Liver (tissue), 9 donors: ENCODE data around the gene CBFB. TPM values are rescaled to one million over a fixed set of nuclear protein-coding genes. Genes with fewer than 3 reads are reported as not detected.

Experiments used
- DNase-seq: peaks from one replicate; pipeline ENCODE4 v3.0.0-alpha.2; 2017; ENCODE audit warnings: low spot score
- H3K27ac ChIP-seq, 2 donors: one replicate each; pipeline ENCODE4 v1.7.0; 2013; ENCODE audit warnings: inconsistent platforms in 2 of 2, low read length in 2 of 2, control low read depth in 1 of 2, low read depth in 1 of 2, mild to moderate bottlenecking in 1 of 2
- H3K27me3 ChIP-seq, 4 donors: one replicate each; pipeline versions ENCODE4 v1.6.1 to v1.7.0; 2013; ENCODE audit warnings: low read length in 3 of 4, inconsistent platforms in 1 of 4, mild to moderate bottlenecking in 1 of 4, moderate library complexity in 1 of 4; ENCODE audit not compliant: control insufficient read depth in 4 of 4, insufficient read depth in 4 of 4
- H3K36me3 ChIP-seq, 4 donors: one replicate each; pipeline versions ENCODE4 v1.6.1 to v1.7.0; 2013; ENCODE audit warnings: low read length in 3 of 4, mild to moderate bottlenecking in 3 of 4, low read depth in 1 of 4, moderate library complexity in 1 of 4; ENCODE audit not compliant: control insufficient read depth in 4 of 4, insufficient read depth in 3 of 4
- H3K4me1 ChIP-seq, 4 donors: one replicate each; pipeline versions ENCODE4 v1.6.1 to v1.7.0; 2013; ENCODE audit warnings: low read length in 3 of 4, mild to moderate bottlenecking in 3 of 4, moderate library complexity in 1 of 4; ENCODE audit not compliant: control insufficient read depth in 4 of 4, insufficient read depth in 4 of 4
- H3K4me3 ChIP-seq, 3 donors: one replicate each; pipeline versions ENCODE4 v1.6.1 to v1.7.0; 2013; ENCODE audit warnings: low read length in 3 of 3, control low read depth in 1 of 3, low read depth in 1 of 3, mild to moderate bottlenecking in 1 of 3
- H3K9ac ChIP-seq, 2 donors: one replicate each; pipeline ENCODE4 v1.7.0; 2013; ENCODE audit warnings: low read length in 2 of 2, mild to moderate bottlenecking in 2 of 2, moderate library complexity in 2 of 2, control low read depth in 1 of 2, low read depth in 1 of 2
- H3K9me3 ChIP-seq, 4 donors: one replicate each; pipeline versions ENCODE4 v1.6.1 to v1.7.0; 2013; ENCODE audit warnings: low read length in 3 of 4; ENCODE audit not compliant: control insufficient read depth in 4 of 4
- ATF3 ChIP-seq: IDR thresholded peaks from 2 replicates; pipeline ENCODE4 v1.6.1; 2016; ENCODE audit warnings: antibody characterized with exemption
- CTCF ChIP-seq: fragments of 150-350 bp; IDR thresholded peaks from 2 replicates; pipeline ENCODE4 v1.5.1; 2017; ENCODE audit warnings: improper control_type of control experiment, low read depth, low read length; ENCODE audit not compliant: missing input control
- EGR1 ChIP-seq, 2 donors: IDR thresholded peaks; 2 replicates each; pipeline ENCODE4 v1.6.1; 2016 to 2018; ENCODE audit warnings: antibody characterized with exemption in 2 of 2, low read depth in 2 of 2
- FOXA1 ChIP-seq: IDR thresholded peaks from 2 replicates; pipeline ENCODE4 v1.6.1; 2016; ENCODE audit warnings: antibody characterized with exemption
- FOXA2 ChIP-seq: IDR thresholded peaks from 2 replicates; pipeline ENCODE4 v1.6.1; 2016; ENCODE audit warnings: antibody characterized with exemption
- GABPA ChIP-seq, 2 donors: IDR thresholded peaks in 1 of 2; conservative IDR thresholded peaks in 1 of 2; 2 replicates each; pipeline ENCODE4 v1.6.1; 2016; ENCODE audit warnings: antibody characterized with exemption in 2 of 2, mild to moderate bottlenecking in 1 of 2, moderate library complexity in 1 of 2
- HNF4A ChIP-seq, 2 donors: conservative IDR thresholded peaks; 2 replicates each; pipeline ENCODE4 v1.6.1; 2016; ENCODE audit warnings: antibody characterized with exemption in 2 of 2, mild to moderate bottlenecking in 2 of 2
- JUND ChIP-seq, 2 donors: IDR thresholded peaks; 2 replicates each; pipeline ENCODE4 v1.6.1; 2016; ENCODE audit warnings: antibody characterized with exemption in 2 of 2
- NR2F2 ChIP-seq: IDR thresholded peaks from 2 replicates; pipeline ENCODE4 v1.6.1; 2016; ENCODE audit warnings: antibody characterized with exemption
- RAD21 ChIP-seq, 2 donors: IDR thresholded peaks; 2 replicates each; pipeline ENCODE4 v1.6.1; 2016; ENCODE audit warnings: antibody characterized with exemption in 2 of 2, mild to moderate bottlenecking in 2 of 2
- REST ChIP-seq: IDR thresholded peaks from 2 replicates; pipeline ENCODE4 v1.6.1; 2016; ENCODE audit warnings: antibody characterized with exemption, mild to moderate bottlenecking
- RXRA ChIP-seq, 2 donors: IDR thresholded peaks; 2 replicates each; pipeline ENCODE4 v1.6.1; 2017 to 2018; ENCODE audit warnings: antibody characterized with exemption in 2 of 2, mild to moderate bottlenecking in 1 of 2
- SP1 ChIP-seq: IDR thresholded peaks from 2 replicates; pipeline ENCODE4 v1.6.1; 2018; ENCODE audit warnings: antibody characterized with exemption, mild to moderate bottlenecking
- YY1 ChIP-seq: IDR thresholded peaks from 2 replicates; pipeline ENCODE4 v1.6.1; 2016; ENCODE audit warnings: antibody characterized with exemption, mild to moderate bottlenecking
- ZBTB33 ChIP-seq: IDR thresholded peaks from 2 replicates; pipeline ENCODE4 v1.6.1; 2016; ENCODE audit warnings: antibody characterized with exemption
- WGBS: extraction: QIAGEN DNeasy Blood & Tissue Kit; methylation state at CpG from one replicate; pipeline ENCODE4 v1.1.7; 2013; 5-methylcytosine and 5-hydroxymethylcytosine counted together
- polyA plus RNA-seq, 2 donors: library from polyadenylated mRNA; stranded (reverse) in 1 of 2; unstranded in 1 of 2; fragments of 200-250 nt in 1 of 2; fragments of >200 nt in 1 of 2; fragmentation: Nextera tagmentation in 1 of 2; extraction: Ambion mirVana in 1 of 2; gene quantifications; one replicate each; pipeline versions ENCODE4 v1.2.1 to v1.2.3, GENCODE V29; 2013 to 2015
- total RNA-seq, 2 donors: library from RNA; depleted of rRNA; stranded (reverse); fragments of >200 nt; gene quantifications; one replicate each; pipeline ENCODE4 v1.2.3, GENCODE V29; 2014
- donor health status: healthy.
- donor health status: healthy.
- donor health status: healthy.
- donor health status: healthy.
- donor health status: healthy.

Gene CBFB
- total and polyA plus RNA-seq, 4 donors, result 6.8 to 19.3 (median 11.2) TPM

- TF ChIP-seq ATF3, result no peak
- no peak for TF ChIP-seq YY1
- TF ChIP-seq RXRA (IDR thresholded peaks at IDR 0.05), result no peak
- no peak for TF ChIP-seq ZBTB33
- TF ChIP-seq NR2F2, result no peak
- no peak for TF ChIP-seq GABPA (IDR thresholded peaks at IDR 0.05 in 1 of 2, conservative IDR thresholded peaks at IDR 0.05 in 1 of 2)
- no peak for TF ChIP-seq FOXA1
- no peaks in the 10 kb centered on the region for H3K9me3 ChIP-seq
- H3K27me3 ChIP-seq, result no peaks in the 10 kb centered on the region
- no peak overlapping the region for H3K9ac ChIP-seq
- no peak overlapping the region for H3K27ac ChIP-seq
- H3K4me1 ChIP-seq, result peaks cover 5 to 17% (median 11%) of the 10 kb centered on the region in 4 donors
- no peak overlapping the region for H3K4me3 ChIP-seq
- no peak for DNase-seq
- H3K36me3 ChIP-seq, result no peaks in the 10 kb centered on the region
- 92% methylated on average over 3 of the region's 3 CpGs for WGBS
Observed at GRCh38 chr16:67001726-67002125, 27.2 kb upstream of the CBFB start.

GRCh38 chr16:67006930-67007658 is 21.9 kb upstream of the CBFB start:
- no peak for TF ChIP-seq HNF4A (conservative IDR thresholded peaks at IDR 0.05)
- no peak for TF ChIP-seq FOXA1
- TF ChIP-seq JUND (IDR thresholded peaks at IDR 0.05), result no peak
- no peak for TF ChIP-seq CTCF
- TF ChIP-seq EGR1 (IDR thresholded peaks at IDR 0.05; ENCODE audit: low read depth in 2 of 2), result no peak
- TF ChIP-seq RAD21 (IDR thresholded peaks at IDR 0.05), result no peak
- no peak for TF ChIP-seq REST
- no peak for TF ChIP-seq YY1
- TF ChIP-seq ZBTB33, result no peak
- TF ChIP-seq ATF3, result no peak
- no peak for TF ChIP-seq NR2F2
- TF ChIP-seq FOXA2, result no peak
- no peak for TF ChIP-seq RXRA (IDR thresholded peaks at IDR 0.05)
- no peak for TF ChIP-seq SP1
- 92% methylated on average over 12 of the region's 12 CpGs for WGBS
- H3K27me3 ChIP-seq, result no peaks in the 10 kb centered on the region

More at GRCh38 chr16:67006930-67007658, 21.9 kb upstream of the CBFB start:
- DNase-seq, result no peak
- Histone ChIP-seq H3K36me3 (no peaks in the 10 kb centered on the region), H3K4me1 (no peaks in the 10 kb centered on the region), H3K9ac (no peak overlapping the region), H3K27ac (no peak overlapping the region), H3K4me3 (no peak overlapping the region), H3K9me3 (no peaks in the 10 kb centered on the region)
